GM18868 (cell line): Measurements from ENCODE around the gene BAZ2B.
A peak's percentile ranks its signal among the peaks of the same experiment; 100 is the strongest.

ENCODE experiments used
- ATAC-seq: cut with Tn5 transposase; IDR thresholded peaks from one replicate; pipeline ENCODE4 v1.9.1; 2021; ENCODE audit warnings: mild to moderate bottlenecking, moderate library complexity; ENCODE audit not compliant: unreplicated experiment

The BAZ2B gene

DNA sequence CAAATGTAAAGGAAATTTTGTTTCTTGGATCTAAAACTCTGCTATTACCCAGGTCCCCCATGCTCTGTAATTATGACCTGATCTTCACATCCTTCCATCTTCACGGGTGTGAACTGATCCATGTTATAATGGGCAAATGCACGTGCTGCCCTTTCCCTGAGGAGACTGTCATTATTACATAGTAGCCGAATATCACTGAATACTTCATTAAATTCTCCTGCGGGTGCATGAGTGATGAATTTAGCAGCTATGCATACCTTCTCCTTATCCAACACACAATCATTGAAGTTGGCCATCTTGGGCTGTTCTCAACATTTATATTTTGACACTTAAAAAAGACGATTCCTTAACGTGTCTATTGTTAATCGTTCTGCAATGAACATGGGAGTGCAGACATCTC is 153.4 kb downstream of the BAZ2B start:
- ATAC-seq = no peak

DNA sequence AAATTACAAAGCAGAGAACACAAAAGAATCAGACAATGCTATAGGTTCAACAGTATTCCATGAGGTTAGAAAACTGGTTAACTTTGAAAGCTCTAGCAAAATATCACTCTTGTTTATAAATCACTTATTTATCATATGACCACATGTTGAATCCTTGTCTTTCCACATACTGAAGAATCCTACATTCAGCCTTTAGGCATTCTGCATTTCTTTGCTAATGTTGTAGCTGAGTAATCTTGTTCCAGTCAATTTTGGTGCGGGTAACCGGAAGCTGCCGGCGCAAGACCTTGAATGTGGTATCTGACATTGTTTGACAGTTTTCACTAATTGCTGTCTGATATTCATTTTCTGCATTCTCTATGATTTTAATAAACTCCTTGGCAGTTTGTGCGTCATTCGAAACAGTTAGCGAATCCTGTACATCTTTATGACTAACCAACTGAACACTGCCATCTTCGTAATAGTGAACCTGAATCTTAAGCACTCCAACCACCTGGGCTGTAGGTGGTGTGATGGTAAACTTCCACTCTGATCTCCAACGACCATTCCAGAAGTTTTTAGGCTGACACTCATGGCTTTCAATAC is 154.1 kb downstream of the BAZ2B start:
- ATAC-seq = no peak

DNA sequence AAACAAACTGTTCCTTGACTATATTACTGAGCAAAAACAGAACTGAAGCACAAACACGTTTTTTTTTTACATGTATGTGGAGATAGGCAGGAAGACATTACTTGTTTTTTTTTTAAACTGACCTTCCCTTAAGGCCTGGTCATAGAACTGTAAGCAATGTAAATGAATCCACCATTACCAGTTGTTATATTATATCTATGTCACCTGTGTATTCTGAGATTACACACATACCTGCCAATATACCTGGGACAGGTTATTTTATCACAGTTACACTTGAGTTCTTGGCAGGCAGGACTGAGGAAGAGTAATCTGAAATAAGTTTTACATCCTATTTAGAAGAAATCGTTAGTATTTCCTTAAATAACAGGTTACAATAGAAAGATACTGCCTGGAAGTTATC is 155.3 kb downstream of the BAZ2B start:
- ATAC-seq = no peak

DNA sequence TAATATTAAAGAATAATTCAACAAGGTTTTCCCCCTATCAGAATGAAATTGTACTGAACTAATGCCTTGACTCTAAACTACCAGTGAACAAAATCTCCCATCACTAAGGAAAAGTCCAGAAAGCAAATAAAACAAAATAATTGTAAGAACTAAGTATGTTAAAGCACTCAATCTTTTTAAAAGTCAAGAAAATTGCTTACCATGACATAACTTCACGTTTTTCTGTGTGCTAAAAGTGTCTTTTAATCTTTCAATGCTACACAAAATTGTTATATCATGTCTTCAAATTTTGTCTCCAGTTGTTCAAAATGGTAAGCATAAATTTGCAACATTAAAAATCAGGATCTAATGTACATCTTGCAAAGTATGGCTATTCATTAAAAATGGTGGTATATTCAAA is 156.1 kb downstream of the BAZ2B start:
- ATAC-seq = no peak

DNA sequence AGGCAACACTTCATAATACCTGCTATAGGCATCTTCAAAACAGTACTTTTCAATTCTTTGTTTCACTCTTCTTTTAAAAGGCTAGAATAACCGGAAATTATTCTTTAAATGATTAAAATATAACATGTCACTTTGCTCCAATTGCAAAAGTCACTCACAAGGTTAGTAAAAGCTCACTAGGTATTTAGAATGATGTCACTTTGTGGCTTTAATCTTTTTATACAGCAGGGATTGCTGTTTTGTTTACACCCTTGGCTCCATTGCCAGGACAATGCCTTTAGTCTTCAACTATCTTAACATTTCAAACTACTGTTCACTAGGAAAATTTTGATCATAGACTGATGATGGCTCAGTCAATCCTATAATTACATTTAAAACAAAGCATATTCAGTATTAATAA is 157.1 kb downstream of the BAZ2B start:
- ATAC-seq = no peak

DNA sequence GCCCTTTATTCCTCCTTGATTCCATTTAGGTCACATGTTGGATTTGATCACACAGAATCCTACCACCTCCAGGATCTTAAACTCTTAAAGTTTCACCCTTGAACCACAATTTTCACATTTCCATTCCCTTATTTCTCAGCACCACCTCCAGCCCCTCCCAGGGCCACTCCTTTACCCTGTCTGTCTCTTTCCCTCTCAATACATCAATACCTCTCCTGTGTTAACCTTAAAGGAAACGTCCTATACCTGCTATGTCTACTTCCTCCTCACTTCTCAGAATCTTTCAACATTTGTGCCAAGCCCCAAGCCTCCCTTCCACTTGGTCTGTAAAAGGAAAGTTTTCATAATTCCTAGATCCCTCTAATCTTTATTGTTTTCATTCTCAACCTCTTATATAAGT is 158.8 kb downstream of the BAZ2B start:
- ATAC-seq = no peak

DNA sequence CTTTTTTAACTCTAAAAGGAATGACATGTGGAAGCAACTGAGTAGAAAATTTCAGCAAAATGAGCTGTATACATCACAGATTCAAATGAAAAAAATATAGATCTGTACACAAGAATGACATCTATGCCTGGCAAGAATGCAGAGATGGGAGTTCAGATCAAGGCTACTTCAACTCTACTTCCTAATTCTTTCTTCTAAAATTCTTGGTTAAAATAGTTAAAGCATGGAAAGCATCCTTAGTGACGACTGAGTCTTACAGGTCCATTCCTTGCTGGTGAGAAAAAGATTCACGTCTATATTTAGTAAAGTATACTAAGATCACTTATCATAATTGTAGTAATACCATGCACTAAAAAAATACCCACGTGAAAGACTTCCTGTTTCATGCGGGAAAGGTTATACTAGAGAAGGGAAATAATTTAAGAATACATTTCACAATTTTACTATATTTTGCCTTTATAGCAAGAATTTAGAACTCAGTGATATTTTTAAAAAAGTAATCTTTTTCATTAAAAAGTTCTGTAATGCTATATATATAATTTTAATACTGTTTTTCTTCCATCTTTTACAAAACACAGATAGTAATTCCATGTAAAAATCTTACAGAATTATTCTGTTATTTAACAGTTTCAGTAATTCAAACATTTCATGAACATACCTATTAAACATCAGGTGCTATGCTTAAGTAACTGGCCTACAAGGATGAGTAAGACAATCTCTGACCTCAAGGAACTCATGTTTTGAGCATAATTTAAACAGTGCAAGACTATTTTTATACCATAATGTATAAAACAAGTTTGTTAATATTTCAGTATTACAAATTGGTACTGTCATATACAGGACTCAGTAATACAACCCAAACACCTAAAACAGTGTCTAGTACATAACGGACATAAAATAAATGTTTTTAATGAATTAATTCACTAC is 159.6 kb downstream of the BAZ2B start:
- peak; percentile 73 for ATAC-seq

DNA sequence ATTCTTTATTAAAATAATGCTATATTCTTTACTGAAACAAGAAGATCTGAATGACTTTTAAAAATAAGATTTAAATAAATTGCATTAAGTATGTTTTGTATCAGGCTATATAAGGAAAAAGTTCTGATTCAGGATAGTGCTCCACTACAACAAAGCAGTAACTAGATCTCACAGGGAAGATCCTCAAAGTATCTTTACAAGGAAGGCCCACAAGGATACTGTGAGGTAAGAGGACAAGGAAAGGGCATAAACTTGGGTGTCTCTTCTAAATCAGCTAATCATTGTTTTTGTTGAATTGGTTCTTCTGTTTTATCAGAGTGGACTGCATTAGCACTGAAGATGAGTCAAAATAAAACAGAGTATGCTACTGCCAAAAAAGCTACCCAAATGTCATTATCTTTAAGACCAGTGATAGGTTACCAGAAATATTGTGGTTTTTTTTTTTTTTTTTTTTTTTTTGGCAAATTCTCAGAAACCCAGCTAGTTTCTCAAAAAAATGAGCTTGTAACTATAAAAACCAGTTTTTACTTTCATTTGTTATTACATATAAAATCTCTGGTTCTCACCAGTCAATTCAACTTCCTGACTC is 160.9 kb downstream of the BAZ2B start:
- ATAC-seq = no peak

DNA sequence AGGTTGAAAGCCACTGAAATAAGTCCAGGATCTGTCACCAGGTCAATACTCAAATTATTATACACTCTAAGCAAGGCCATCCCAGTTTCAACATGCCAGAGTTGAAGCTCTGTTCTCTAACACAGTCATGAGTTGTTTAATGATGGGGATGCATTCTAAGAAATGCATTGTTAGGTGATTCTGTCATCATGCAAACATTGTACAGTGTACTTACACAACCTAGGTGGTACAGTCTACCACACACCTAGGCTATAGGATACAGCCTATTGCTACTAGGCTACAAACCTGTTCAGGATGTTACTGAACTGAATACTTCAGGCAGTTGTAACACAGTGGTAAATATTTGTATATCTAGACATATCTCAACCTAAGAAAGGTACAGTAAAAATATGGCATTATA is 162.2 kb downstream of the BAZ2B start:
- no peak for ATAC-seq

DNA sequence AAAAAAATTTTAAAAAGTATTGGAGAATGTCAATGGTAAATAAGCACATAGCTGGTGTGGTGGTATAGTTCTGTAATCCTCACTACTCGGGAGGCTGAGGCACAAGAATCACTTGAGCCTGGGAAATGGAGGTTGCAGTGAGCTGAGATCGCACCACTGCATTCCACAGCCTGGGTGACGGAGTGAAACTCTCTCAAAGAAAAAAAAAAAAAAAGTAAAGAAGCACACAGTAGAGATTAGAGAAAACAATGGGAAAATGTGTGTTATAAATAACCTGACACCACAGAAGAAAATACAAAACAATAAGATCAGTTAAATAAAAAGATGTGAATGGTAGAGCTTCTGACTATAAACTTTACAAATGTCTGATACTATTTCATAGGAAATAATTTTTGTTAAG is 166.2 kb downstream of the BAZ2B start:
- ATAC-seq = no peak

DNA sequence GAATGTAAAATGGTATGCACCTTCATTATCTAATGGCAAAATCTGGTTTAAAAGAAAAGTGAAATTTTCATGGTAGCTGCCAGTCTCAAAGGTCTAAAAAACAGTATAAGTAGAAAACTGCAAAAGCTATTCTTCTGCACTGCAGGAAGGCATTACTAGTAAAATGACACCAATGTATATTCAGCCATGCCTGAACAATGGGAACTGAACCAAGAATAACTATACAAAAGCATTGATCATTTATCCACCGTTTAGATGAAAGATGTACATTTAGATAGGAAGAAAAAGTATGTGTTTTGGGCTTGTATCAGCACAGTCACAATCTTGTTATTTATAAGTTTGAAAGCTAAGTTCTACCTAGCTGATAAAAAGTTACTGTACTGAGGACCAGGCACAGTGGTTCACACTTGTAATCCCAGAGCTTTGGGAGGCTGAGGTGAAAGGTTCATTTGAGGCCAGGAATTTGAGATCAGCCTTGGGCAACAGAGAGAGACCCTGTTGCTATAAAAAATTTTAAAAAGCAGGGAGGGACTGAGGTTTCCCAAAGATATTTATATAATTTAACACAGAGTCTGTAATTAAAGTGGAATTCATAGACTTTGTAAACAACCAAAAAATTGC is 166.7 kb downstream of the BAZ2B start:
- ATAC-seq = no peak

DNA sequence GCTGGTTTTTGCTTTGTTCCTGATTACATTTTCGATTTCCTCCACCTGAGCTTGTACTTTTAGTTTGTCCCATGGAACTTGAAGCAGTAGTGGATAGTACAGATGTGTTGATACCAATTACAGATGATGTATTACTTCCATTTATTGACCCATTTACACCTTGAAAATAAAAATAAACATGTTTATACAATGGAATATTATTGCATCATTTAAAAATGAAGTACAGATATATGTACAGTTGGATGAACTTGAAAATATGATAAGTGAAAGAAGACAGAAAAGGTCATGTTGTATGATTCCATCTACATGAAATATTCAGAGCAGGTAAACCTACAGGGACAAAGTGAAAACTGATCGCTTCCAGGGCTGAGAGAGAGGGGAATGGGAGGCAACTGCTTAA is 169.5 kb downstream of the BAZ2B start:
- ATAC-seq = no peak

DNA sequence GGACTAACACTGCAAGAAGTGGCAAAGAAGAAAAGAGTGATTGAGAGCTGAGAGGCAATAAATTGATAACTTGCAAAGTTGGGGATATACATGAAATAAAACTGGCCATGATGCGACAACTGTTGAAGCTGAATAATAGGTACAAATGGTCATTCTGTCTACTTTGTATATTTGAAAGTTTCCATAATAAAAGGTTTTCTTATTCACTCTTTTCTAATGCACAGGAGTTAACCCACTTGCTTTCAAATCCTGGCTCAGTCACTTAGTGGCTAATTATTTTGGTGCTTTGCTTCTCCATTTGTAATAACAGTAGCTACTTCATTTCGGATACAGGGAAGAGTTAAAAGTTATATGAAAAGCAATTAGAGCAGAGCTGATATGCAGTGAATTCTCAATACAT is 170.1 kb downstream of the BAZ2B start:
- ATAC-seq = no peak

DNA sequence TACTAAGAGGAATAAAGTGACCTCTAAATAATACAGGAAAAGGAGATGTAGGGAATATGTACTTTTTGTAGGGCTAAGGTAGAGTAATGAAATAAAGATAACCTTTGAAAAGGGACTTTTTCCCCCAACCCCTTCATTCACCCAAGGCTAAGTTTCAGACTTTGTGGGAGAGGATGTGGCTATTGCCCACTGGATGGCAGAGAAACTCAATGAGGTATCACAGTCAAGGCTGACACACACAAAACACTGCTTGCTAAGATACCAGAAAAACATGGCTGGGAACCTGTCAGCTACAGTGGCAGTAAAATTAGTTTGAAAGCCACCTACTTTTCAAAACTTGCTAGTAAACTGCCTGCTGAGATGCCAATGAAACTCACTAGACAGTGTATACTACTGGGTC is 171.0 kb downstream of the BAZ2B start:
- peak; percentile 74 for ATAC-seq

DNA sequence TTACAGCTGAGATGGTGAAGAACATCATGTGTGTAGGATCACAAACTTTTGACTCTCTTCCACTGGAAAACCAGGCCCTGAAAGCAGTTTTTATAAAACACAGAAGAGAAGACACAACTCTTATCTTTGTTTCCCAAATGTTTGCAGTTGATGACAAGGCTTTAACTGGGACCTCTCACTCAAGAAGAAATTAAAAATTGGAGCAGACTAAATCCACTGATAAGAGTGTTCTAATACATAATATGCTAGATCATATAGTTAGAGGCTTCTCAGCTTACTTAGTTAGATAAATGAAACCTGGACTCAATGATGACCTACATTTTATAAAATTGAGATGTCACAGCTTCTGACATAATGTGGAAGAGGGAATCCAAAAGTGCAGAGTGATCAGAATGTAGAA is 171.6 kb downstream of the BAZ2B start:
- ATAC-seq = no peak

DNA sequence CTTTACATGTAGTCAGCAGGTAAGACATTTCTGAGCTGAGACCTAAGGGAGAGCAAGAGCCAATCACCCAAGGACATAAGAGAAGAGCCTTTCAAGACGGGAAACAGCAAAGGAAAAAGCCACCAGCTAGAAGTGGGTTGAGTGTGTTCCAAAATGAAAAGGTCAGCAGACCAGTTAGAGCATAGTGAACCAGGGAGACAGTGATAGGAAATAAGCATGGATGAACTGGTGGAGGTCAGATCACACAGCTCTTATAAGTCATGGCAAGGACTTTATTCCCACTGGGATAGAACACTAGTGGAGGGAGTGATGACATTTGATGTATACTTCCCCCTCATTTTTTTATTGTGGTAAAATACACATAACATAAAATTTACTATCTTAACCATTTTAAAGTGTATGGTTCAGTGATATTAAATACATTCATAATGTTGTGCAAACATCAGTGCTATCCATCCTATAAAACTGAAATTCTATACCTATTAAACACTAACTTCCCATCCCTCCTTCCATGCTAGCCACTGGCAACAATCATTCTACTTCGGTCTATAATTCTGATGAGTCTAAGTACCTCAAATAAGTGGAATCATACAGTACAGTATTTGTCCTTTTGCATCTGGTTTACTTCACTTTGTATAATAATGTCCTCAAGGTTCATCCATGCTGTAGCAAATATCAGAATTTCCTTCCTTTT is 174.0 kb downstream of the BAZ2B start:
- ATAC-seq = no peak

DNA sequence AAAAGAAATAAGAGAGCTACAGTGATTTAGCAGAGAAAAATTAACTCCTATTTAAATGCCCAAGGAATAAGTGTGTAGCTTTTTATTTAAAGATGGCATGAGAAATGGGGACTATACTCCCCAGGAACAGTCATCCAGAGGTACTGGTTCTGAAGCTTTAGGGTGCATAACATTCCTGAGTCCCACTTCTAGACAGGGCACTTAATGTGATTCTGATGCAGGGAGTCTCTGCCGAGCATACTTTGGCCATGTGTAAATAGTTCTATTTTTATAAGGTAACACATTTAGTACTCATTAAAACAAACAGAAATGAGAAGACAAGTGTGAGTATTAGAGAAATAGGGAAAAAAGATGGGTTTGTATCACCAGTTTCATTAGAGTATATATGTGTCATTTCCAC is 175.2 kb downstream of the BAZ2B start:
- no peak for ATAC-seq

DNA sequence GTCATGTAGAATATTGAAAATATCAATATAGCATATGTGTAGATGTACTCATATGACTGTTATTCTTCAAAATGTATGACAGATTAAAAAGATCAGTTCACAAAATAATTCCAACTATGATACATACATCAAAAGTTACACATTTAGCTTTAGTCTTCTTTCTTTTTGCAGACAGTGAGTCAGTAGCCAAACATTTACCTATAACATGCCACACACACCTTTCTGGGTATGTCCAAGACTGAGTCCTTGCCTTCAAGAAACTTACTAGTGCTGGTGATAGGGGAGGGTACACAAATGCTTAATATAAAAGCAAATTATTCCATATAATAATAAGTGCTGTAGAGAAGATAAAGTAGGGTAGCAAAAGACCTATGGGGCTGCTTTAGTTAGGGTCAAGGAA is 176.9 kb downstream of the BAZ2B start:
- no peak for ATAC-seq

DNA sequence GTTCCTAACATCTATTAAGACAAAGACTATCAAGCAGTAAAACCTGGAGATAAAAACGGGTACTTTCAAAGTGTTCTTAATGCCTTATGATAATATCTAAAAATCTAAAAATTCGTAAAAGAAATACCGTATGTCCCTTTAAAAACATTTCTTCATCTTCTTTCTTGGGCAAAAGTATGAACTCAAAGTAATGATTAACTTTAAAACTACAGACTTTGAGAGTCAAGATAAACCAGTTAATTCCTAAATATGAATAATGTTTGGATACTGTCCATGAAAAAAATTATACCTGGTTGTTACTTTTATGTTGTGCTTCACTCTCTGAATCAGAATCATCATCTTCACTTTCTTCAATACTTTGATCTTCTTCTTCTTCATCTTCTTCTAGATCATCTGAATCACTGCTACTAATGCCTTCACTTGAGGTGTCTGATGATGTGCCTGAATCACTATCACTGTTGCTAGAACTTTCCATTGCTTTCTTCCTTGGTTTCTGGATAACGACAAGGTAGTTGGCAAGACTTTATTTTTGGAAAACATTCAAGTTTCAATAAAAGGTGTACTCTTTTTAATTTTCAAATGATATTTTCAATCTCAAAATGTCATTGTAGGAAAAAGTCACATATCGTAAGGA is 177.5 kb downstream of the BAZ2B start:
- no peak for ATAC-seq

DNA sequence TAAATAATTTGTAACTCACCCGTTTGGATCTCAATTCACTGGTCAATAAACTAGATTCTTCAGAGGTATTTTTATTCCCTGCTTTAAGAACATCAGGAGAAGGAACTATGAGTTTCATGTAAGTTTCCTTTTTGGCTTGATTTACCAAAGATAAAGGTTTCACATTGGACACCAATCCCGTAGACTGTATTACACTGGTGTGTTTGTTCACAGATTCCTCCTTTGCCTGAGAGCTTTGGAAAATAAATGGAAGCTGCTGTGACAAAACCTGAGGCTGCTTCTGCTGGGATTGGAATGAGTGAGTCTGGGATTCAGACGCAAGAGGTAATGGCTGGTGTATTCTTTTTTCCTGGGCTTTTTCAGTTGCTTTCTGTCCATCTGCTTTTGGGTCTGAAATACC is 178.1 kb downstream of the BAZ2B start:
- no peak for ATAC-seq

DNA sequence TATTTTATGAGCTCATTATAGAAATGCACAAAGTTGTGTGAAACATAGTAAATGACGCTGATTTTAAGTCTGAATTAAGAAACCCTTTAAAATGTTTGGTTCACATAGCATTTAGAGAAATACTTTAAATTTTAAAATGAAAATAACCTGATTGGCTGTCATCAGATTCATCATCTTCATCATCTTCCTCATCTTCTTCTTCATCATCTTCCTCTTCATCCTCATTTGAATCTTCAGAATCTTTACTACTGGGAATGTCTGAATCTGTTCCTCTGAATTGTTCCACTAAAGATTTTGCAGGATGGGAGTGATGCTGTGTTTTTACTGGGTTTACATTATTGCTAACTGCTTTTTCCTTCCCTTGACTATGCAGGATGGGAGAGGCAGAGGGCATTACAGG is 183.7 kb downstream of the BAZ2B start:
- no peak for ATAC-seq
